ENCODE measurements around the gene BTK. TPM values are rescaled to one million over a fixed set of nuclear protein-coding genes. Genes with fewer than 3 reads are reported as not detected.

BTK gene
- total and polyA plus RNA-seq, 9 of the 15 experiments (the other 6 are each of a cell fraction or from before 2014, with no cell fraction given), result 14.9 to 93.4 (median 65.2) TPM

DNA sequence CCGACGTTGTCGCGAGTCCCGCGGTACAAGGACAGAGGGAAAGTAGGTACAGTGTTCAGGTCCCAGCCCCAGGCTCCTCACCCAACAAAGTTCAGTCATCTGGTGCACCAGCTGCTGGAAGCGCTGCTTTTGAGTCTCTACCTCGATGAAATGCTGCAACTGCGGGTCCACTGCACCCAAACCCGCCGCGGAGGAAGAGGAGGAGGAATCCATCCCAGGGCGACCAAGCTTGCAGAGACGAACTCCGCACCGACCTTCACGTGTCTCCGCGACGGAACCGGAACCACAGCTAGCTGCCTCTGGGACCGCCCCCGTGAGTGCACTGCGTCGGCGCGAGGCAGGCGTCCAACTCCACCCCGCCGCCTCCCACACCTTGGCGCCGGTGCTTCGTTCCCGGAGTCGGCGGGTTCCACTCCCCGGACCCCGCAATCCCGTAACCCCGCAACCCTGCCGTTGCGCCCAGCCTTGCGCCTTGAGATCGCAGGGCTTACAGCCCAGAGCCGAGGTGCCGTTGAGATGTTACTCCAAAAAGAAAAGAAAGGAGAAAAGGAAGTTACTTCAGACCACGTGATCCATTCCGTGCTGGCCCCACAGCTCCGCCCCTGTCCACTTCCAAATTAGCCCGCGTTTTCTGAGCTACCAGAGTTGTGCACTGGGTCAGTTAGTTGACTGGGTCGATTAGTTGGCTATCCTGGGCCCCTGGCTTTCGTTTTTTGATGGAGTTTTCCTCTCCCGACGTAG lies 37.4 kb downstream of the BTK start, which contains the start of gene TIMM8A (continued):
- TF ChIP-seq, protein P1, sequence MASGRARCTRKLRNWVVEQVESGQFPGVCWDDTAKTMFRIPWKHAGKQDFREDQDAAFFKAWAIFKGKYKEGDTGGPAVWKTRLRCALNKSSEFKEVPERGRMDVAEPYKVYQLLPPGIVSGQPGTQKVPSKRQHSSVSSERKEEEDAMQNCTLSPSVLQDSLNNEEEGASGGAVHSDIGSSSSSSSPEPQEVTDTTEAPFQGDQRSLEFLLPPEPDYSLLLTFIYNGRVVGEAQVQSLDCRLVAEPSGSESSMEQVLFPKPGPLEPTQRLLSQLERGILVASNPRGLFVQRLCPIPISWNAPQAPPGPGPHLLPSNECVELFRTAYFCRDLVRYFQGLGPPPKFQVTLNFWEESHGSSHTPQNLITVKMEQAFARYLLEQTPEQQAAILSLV (tag; IDR thresholded peaks at IDR 0.05), result no peak
- TF ChIP-seq SRSF9 (IDR thresholded peaks at IDR 0.05; ENCODE audit: borderline replicate concordance, low read depth, low read length) (no peak), PRMT5 (CRISPR knock-in tag; IDR thresholded peaks at IDR 0.05) (no peak), ETV1 (tag; conservative IDR thresholded peaks at IDR 0.05; ENCODE audit: low read depth) (0 out of 2 replicates have a peak, but pooled peaks have one; percentile 16), L3MBTL2 (IDR thresholded peaks at IDR 0.05) (peak; percentile 93), CSDE1 (IDR thresholded peaks at IDR 0.05) (no peak), ZNF184 (CRISPR knock-in tag; IDR thresholded peaks at IDR 0.05) (no peak), ZNF583 (CRISPR knock-in tag; IDR thresholded peaks at IDR 0.05) (no peak), ZFPM2 (CRISPR knock-in tag; IDR thresholded peaks at IDR 0.05) (no peak), ZSCAN32 (CRISPR knock-in tag; IDR thresholded peaks at IDR 0.05) (no peak), HMG20B (CRISPR knock-in tag; IDR thresholded peaks at IDR 0.05) (no peak), SNIP1 (IDR thresholded peaks at IDR 0.05; ENCODE audit: low read depth) (no peak), MEF2D (tag; conservative IDR thresholded peaks at IDR 0.05; ENCODE audit: low read depth) (no peak)
- TF ChIP-seq, protein P2, sequence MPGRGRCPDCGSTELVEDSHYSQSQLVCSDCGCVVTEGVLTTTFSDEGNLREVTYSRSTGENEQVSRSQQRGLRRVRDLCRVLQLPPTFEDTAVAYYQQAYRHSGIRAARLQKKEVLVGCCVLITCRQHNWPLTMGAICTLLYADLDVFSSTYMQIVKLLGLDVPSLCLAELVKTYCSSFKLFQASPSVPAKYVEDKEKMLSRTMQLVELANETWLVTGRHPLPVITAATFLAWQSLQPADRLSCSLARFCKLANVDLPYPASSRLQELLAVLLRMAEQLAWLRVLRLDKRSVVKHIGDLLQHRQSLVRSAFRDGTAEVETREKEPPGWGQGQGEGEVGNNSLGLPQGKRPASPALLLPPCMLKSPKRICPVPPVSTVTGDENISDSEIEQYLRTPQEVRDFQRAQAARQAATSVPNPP (IDR thresholded peaks at IDR 0.05; ENCODE audit: borderline replicate concordance, insufficient read depth, insufficient read length), result no peak
- TF ChIP-seq, protein P3, sequence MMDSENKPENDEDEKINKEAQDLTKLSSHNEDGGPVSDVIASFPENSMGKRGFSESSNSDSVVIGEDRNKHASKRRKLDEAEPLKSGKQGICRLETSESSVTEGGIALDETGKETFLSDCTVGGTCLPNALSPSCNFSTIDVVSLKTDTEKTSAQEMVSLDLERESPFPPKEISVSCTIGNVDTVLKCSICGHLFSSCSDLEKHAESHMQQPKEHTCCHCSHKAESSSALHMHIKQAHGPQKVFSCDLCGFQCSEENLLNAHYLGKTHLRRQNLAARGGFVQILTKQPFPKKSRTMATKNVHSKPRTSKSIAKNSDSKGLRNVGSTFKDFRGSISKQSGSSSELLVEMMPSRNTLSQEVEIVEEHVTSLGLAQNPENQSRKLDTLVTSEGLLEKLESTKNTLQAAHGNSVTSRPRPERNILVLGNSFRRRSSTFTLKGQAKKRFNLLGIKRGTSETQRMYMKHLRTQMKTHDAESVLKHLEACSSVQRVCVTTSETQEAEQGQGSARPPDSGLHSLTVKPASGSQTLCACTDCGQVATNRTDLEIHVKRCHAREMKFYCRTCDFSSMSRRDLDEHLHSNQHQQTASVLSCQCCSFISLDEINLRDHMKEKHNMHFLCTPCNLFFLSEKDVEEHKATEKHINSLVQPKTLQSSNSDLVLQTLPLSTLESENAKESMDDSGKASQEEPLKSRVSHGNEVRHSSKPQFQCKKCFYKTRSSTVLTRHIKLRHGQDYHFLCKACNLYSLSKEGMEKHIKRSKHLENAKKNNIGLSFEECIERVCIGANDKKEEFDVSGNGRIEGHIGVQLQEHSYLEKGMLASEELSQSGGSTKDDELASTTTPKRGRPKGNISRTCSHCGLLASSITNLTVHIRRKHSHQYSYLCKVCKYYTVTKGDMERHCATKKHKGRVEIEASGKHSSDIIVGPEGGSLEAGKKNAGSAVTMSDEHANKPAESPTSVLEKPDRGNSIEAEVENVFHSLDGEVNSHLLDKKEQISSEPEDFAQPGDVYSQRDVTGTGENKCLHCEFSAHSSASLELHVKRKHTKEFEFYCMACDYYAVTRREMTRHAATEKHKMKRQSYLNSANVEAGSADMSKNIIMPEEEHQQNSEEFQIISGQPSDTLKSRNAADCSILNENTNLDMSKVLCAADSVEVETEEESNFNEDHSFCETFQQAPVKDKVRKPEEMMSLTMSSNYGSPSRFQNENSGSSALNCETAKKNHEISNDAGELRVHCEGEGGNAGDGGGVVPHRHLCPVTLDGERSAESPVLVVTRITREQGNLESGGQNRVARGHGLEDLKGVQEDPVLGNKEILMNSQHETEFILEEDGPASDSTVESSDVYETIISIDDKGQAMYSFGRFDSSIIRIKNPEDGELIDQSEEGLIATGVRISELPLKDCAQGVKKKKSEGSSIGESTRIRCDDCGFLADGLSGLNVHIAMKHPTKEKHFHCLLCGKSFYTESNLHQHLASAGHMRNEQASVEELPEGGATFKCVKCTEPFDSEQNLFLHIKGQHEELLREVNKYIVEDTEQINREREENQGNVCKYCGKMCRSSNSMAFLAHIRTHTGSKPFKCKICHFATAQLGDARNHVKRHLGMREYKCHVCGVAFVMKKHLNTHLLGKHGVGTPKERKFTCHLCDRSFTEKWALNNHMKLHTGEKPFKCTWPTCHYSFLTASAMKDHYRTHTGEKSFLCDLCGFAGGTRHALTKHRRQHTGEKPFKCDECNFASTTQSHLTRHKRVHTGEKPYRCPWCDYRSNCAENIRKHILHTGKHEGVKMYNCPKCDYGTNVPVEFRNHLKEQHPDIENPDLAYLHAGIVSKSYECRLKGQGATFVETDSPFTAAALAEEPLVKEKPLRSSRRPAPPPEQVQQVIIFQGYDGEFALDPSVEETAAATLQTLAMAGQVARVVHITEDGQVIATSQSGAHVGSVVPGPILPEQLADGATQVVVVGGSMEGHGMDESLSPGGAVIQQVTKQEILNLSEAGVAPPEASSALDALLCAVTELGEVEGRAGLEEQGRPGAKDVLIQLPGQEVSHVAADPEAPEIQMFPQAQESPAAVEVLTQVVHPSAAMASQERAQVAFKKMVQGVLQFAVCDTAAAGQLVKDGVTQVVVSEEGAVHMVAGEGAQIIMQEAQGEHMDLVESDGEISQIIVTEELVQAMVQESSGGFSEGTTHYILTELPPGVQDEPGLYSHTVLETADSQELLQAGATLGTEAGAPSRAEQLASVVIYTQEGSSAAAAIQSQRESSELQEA (IDR thresholded peaks at IDR 0.05; ENCODE audit: low read depth), result no peak
- TF ChIP-seq, protein P4, sequence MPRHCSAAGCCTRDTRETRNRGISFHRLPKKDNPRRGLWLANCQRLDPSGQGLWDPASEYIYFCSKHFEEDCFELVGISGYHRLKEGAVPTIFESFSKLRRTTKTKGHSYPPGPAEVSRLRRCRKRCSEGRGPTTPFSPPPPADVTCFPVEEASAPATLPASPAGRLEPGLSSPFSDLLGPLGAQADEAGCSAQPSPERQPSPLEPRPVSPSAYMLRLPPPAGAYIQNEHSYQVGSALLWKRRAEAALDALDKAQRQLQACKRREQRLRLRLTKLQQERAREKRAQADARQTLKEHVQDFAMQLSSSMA (CRISPR knock-in tag; IDR thresholded peaks at IDR 0.05), result no peak
- TF ChIP-seq, protein P5, sequence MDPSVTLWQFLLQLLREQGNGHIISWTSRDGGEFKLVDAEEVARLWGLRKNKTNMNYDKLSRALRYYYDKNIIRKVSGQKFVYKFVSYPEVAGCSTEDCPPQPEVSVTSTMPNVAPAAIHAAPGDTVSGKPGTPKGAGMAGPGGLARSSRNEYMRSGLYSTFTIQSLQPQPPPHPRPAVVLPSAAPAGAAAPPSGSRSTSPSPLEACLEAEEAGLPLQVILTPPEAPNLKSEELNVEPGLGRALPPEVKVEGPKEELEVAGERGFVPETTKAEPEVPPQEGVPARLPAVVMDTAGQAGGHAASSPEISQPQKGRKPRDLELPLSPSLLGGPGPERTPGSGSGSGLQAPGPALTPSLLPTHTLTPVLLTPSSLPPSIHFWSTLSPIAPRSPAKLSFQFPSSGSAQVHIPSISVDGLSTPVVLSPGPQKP (CRISPR knock-in tag; IDR thresholded peaks at IDR 0.05), result no peak
